T-helper 1 cell (primary cell): ENCODE data around the gene UBE3D.
"Not testable (repeated sequence)": the region's sequence is repeated elsewhere in the genome, so short reads cannot be mapped to it uniquely, and the experiment has no call there.

ENCODE experiments used
- DNase-seq, 5 donors: peaks; one replicate each; pipeline ENCODE4 v3.0.0-alpha.2; 2012 to 2020

The UBE3D gene

GRCh38 chr6:82910395-82910794, 155.2 kb downstream of the UBE3D start:
- DNase-seq: no peak

- no peak for DNase-seq
These were observed 156.1 kb downstream of the UBE3D start for GRCh38 chr6:82909551-82909950.

GRCh38 chr6:82908661-82909060, 157.0 kb downstream of the UBE3D start:
- DNase-seq: no peak

- DNase-seq: no peak
These were observed 158.7 kb downstream of the UBE3D start for GRCh38 chr6:82906951-82907350.

- DNase-seq: no peak
These were observed 159.2 kb downstream of the UBE3D start for GRCh38 chr6:82906489-82906888.

- no peak for DNase-seq
These were observed 160.8 kb downstream of the UBE3D start for GRCh38 chr6:82904860-82905259.

- no peak for DNase-seq
These were observed 161.4 kb downstream of the UBE3D start for GRCh38 chr6:82904257-82904656.

GRCh38 chr6:82902290-82902689, 163.4 kb downstream of the UBE3D start:
- DNase-seq: no peak

- no peak for DNase-seq
These were observed 170.9 kb downstream of the UBE3D start for GRCh38 chr6:82894653-82895259.

GRCh38 chr6:82893889-82894652, 171.6 kb downstream of the UBE3D start:
- DNase-seq: no peak

- not testable (repeated sequence) for DNase-seq
These were observed 174.1 kb downstream of the UBE3D start for GRCh38 chr6:82891503-82891902.

GRCh38 chr6:82891076-82891475, 174.6 kb downstream of the UBE3D start:
- DNase-seq: no peak

GRCh38 chr6:82890240-82890639, 175.4 kb downstream of the UBE3D start:
- no peak for DNase-seq

GRCh38 chr6:82889143-82889542, 176.5 kb downstream of the UBE3D start:
- no peak for DNase-seq

GRCh38 chr6:82882363-82883023, 183.1 kb downstream of the UBE3D start:
- DNase-seq: no peak

- DNase-seq: no peak
These were observed 184.1 kb downstream of the UBE3D start for GRCh38 chr6:82881519-82881918.

- DNase-seq: no peak
These were observed 186.8 kb downstream of the UBE3D start for GRCh38 chr6:82878812-82879211.

- no peak for DNase-seq
These were observed 188.1 kb downstream of the UBE3D start for GRCh38 chr6:82877213-82878195.

- no peak for DNase-seq
These were observed 190.0 kb downstream of the UBE3D start for GRCh38 chr6:82875573-82876185.

- no peak for DNase-seq
These were observed 190.8 kb downstream of the UBE3D start for GRCh38 chr6:82874867-82875266.

GRCh38 chr6:82872185-82872584, 193.5 kb downstream of the UBE3D start:
- DNase-seq: no peak

- DNase-seq: no peak
These were observed 195.0 kb downstream of the UBE3D start for GRCh38 chr6:82870582-82871172.
